ENCODE measurements around the gene TMEM200A. TPM values are rescaled to one million over a fixed set of nuclear protein-coding genes. Genes with fewer than 3 reads are reported as not detected.

Gene TMEM200A
- total and polyA plus RNA-seq, 10 of the 15 experiments (the other 5 are each of a cell fraction or from before 2014, with no cell fraction given), result 5.5 to 12.4 (median 9.6) TPM

DNA sequence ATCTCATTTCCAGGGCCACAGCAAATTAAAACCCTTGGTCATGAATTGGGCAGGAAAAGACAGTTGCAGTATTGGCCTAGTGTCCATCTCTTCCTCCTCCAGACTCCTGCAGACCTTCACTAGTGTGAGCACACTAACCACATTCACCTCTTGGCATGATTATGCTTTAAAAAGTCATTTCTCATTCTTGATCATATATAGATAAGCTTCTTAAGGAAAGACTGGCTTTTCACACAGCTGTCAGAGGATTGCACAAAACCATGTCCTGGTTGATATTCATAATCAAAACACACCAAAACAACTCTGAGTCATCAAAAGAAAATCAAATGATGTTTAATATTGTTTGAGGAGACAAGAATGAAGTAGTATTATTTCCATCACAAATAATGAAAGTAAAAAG is 52.1 kb downstream of the TMEM200A start:
- no peak overlapping the region for H3K9ac ChIP-seq (ENCODE audit: control insufficient read depth, insufficient read depth, low read length)
- H3K9me3 ChIP-seq (replicated peaks; ENCODE audit: control insufficient read depth, insufficient read depth, low read length), result no peaks in the 10 kb centered on the region
- ChIA-PET SMC1A (ENCODE audit: uncharacterized antibody, unreplicated experiment) (interaction anchor here (1.3 to 1.4 kb wide), 2 partner anchors 36 to 280 kb away, joined by 3 to 4 read pairs; no protein-coding TSS in a partner anchor), POLR2A (no interaction called here), CTCF (no interaction called here), RAD21 (ENCODE audit: unreplicated experiment) (no interaction called here)
- H3K27me3 ChIP-seq (replicated peaks in 1 of 2; ENCODE audit: control insufficient read depth in 2 of 2, insufficient read depth in 2 of 2, low read length in 1 of 2), result no peaks in the 10 kb centered on the region
- no peak for FAIRE-seq
- no peaks in the 10 kb centered on the region for H3K79me2 ChIP-seq (ENCODE audit: control insufficient read depth, insufficient read depth, low read length)
- no TSS peak for BruUV-seq (replicated peaks)
- intact Hi-C loops (cut with micrococcal nuclease; ENCODE audit: unreplicated experiment), result no loop called here
- no peak overlapping the region for H2AFZ ChIP-seq (ENCODE audit: control insufficient read depth, low read depth, low read length)
- ATAC-seq, result no peak
- no peak for TF ChIP-seq NBN (IDR thresholded peaks at IDR 0.05)
- TF ChIP-seq HDAC6 (IDR thresholded peaks at IDR 0.05; ENCODE audit: unreplicated experiment), result no peak
- TF ChIP-seq, protein P1, sequence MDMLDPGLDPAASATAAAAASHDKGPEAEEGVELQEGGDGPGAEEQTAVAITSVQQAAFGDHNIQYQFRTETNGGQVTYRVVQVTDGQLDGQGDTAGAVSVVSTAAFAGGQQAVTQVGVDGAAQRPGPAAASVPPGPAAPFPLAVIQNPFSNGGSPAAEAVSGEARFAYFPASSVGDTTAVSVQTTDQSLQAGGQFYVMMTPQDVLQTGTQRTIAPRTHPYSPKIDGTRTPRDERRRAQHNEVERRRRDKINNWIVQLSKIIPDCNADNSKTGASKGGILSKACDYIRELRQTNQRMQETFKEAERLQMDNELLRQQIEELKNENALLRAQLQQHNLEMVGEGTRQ (IDR thresholded peaks at IDR 0.05; ENCODE audit: borderline replicate concordance, low read depth, low read length), result no peak
- no peak for TF ChIP-seq ZNF274 (IDR thresholded peaks at IDR 0.05; ENCODE audit: insufficient read depth, insufficient read length)
- TF ChIP-seq, protein P2, sequence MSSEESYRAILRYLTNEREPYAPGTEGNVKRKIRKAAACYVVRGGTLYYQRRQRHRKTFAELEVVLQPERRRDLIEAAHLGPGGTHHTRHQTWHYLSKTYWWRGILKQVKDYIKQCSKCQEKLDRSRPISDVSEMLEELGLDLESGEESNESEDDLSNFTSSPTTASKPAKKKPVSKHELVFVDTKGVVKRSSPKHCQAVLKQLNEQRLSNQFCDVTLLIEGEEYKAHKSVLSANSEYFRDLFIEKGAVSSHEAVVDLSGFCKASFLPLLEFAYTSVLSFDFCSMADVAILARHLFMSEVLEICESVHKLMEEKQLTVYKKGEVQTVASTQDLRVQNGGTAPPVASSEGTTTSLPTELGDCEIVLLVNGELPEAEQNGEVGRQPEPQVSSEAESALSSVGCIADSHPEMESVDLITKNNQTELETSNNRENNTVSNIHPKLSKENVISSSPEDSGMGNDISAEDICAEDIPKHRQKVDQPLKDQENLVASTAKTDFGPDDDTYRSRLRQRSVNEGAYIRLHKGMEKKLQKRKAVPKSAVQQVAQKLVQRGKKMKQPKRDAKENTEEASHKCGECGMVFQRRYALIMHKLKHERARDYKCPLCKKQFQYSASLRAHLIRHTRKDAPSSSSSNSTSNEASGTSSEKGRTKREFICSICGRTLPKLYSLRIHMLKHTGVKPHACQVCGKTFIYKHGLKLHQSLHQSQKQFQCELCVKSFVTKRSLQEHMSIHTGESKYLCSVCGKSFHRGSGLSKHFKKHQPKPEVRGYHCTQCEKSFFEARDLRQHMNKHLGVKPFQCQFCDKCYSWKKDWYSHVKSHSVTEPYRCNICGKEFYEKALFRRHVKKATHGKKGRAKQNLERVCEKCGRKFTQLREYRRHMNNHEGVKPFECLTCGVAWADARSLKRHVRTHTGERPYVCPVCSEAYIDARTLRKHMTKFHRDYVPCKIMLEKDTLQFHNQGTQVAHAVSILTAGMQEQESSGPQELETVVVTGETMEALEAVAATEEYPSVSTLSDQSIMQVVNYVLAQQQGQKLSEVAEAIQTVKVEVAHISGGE (CRISPR knock-in tag; IDR thresholded peaks at IDR 0.05), result no peak
- no peak for TF ChIP-seq RCOR1 (conservative IDR thresholded peaks at IDR 0.05; ENCODE audit: low read depth, low read length)
- no peak for TF ChIP-seq TCF12 (IDR thresholded peaks at IDR 0.05; ENCODE audit: low read depth, low read length)
- TF ChIP-seq, protein P3, sequence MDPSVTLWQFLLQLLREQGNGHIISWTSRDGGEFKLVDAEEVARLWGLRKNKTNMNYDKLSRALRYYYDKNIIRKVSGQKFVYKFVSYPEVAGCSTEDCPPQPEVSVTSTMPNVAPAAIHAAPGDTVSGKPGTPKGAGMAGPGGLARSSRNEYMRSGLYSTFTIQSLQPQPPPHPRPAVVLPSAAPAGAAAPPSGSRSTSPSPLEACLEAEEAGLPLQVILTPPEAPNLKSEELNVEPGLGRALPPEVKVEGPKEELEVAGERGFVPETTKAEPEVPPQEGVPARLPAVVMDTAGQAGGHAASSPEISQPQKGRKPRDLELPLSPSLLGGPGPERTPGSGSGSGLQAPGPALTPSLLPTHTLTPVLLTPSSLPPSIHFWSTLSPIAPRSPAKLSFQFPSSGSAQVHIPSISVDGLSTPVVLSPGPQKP (IDR thresholded peaks at IDR 0.05; ENCODE audit: low read depth, low read length), result no peak
- no peak for TF ChIP-seq IRF4 (IDR thresholded peaks at IDR 0.05; ENCODE audit: low read depth, low read length)
- no peak overlapping the region for H3K4me2 ChIP-seq (ENCODE audit: control insufficient read depth, insufficient read depth)
- H4K20me1 ChIP-seq (ENCODE audit: control insufficient read depth, insufficient read depth), result no peaks in the 10 kb centered on the region
- no peak overlapping the region for H3K4me3 ChIP-seq
- no peaks in the 10 kb centered on the region for H3K4me1 ChIP-seq (ENCODE audit: control insufficient read depth, insufficient read depth, low read length)
- in situ Hi-C loops (cut with MboI), result no loop called here
- no peak overlapping the region for H3K27ac ChIP-seq (ENCODE audit: control insufficient read depth, insufficient read depth)
- H3K36me3 ChIP-seq (ENCODE audit: control insufficient read depth in 2 of 2, insufficient read depth in 2 of 2, low read length in 1 of 2), result no peaks in the 10 kb centered on the region
- no peak for DNase-seq (ENCODE audit: low read depth, low spot score)
